GM13976 (cell line): Measurements from ENCODE around the gene SIK3.
"Not testable (repeated sequence)": the region's sequence is repeated elsewhere in the genome, so short reads cannot be mapped to it uniquely, and the experiment has no call there.

Experiments used
- DNase-seq: peaks from one replicate; pipeline ENCODE4 v3.0.0; 2012; ENCODE audit warnings: low spot score
- in situ Hi-C: fragments of 300-500 bp; cut with MboI; formaldehyde crosslinking; loops from one replicate; pipeline ENCODE4 v1.12.0; 2022; ENCODE audit warnings: low sequenced_read_pairs, mixed read lengths, inconsistent platforms; ENCODE audit not compliant: unreplicated experiment
- TF ChIP-seq, protein P1 (sequence below): IDR thresholded peaks from 2 replicates; pipeline ENCODE4 v1.5.1; 2012; ENCODE audit warnings: borderline replicate concordance, mild to moderate bottlenecking; ENCODE audit not compliant: insufficient read depth; ENCODE audit errors: extremely low read depth, missing control alignments, control extremely low read depth

SIK3 gene

DNA sequence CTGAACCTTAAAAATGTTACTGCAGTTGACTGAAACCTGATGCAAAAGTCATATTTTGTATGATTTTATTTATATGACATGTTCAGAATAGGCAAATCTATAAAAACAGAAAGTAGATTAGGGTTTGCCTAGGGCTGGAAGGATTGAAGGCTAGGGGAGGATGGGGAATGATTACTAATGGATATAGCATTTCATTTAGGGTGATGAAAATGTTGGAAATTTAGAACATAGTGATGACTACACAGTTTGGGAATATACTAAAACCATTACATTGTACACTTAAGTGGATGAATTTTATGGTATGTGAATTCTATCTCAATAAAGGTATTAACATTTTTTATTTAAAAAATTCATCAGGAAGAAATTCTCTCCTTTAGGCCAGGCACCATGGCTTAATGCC is 22.9 kb upstream of the SIK3 start:
- no peak for DNase-seq
- TF ChIP-seq, protein P1, sequence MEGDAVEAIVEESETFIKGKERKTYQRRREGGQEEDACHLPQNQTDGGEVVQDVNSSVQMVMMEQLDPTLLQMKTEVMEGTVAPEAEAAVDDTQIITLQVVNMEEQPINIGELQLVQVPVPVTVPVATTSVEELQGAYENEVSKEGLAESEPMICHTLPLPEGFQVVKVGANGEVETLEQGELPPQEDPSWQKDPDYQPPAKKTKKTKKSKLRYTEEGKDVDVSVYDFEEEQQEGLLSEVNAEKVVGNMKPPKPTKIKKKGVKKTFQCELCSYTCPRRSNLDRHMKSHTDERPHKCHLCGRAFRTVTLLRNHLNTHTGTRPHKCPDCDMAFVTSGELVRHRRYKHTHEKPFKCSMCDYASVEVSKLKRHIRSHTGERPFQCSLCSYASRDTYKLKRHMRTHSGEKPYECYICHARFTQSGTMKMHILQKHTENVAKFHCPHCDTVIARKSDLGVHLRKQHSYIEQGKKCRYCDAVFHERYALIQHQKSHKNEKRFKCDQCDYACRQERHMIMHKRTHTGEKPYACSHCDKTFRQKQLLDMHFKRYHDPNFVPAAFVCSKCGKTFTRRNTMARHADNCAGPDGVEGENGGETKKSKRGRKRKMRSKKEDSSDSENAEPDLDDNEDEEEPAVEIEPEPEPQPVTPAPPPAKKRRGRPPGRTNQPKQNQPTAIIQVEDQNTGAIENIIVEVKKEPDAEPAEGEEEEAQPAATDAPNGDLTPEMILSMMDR = no peak
- in situ Hi-C loops = loop anchor here (25.0 kb wide), 1 partner anchor 334 kb away; the partner anchor contains the start of genes APOA5 and ZPR1

DNA sequence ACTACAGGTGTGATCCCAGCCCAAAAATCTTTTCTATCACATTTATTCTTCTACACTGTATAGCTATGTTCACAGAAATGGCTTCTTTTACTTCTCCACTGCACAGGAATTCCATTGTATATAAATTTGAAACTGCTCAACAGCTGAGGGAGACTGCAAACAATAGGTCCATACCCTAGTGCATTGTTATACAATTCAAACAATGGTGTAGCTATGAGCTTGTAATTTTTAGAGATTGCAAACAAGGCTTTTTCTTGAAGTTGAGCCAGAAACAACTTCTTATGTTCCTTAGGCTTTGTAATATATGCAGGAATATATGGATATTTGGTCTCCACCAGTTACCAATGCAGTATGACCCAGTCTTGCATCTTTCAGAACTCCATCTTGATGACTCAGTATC is 19.5 kb upstream of the SIK3 start:
- in situ Hi-C loops = loop anchor here (25.0 kb wide), 1 partner anchor 330 kb away; the partner anchor contains the start of genes APOA5 and ZPR1
- DNase-seq = no peak
- TF ChIP-seq, protein P1 = no peak

DNA sequence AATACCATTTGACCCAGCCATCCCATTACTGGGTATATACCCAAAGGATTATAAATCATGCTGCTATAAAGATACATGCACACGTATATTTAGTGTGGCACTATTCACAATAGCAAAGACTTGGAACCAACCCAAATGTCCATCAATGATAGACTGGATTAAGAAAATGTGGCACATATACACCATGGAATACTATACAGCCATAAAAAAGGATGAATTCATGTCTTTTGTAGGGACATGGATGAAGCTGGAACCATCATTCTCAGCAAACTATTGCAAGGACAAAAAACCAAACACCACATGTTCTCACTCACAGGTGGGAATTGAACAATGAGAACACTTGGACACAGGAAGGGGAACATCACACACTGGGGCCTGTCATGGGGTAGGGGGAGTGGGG is 14.7 kb upstream of the SIK3 start:
- in situ Hi-C loops = loop anchor here (25.0 kb wide), 1 partner anchor 326 kb away; the partner anchor contains the start of genes APOA5 and ZPR1
- not testable (repeated sequence) for DNase-seq

DNA sequence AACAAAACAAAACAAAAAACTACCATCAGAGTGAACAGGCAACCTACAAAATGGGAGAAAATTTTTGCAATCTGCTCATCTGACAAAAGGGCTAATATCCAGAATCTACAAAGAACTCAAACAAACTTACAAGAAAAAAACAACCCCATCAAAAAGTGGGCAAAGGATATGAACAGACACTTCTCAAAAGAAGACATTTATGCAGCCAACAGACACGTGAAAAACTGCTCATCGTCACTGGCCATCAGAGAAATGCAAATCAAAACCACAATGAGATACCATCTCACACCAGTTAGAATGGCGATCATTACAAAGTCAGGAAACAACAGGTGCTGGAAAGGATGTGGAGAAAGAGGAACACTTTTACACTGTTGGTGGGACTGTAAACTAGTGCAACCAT is 14.3 kb upstream of the SIK3 start:
- not testable (repeated sequence) for DNase-seq
- in situ Hi-C loops = loop anchor here (25.0 kb wide), 1 partner anchor 325 kb away; the partner anchor contains the start of genes APOA5 and ZPR1

DNA sequence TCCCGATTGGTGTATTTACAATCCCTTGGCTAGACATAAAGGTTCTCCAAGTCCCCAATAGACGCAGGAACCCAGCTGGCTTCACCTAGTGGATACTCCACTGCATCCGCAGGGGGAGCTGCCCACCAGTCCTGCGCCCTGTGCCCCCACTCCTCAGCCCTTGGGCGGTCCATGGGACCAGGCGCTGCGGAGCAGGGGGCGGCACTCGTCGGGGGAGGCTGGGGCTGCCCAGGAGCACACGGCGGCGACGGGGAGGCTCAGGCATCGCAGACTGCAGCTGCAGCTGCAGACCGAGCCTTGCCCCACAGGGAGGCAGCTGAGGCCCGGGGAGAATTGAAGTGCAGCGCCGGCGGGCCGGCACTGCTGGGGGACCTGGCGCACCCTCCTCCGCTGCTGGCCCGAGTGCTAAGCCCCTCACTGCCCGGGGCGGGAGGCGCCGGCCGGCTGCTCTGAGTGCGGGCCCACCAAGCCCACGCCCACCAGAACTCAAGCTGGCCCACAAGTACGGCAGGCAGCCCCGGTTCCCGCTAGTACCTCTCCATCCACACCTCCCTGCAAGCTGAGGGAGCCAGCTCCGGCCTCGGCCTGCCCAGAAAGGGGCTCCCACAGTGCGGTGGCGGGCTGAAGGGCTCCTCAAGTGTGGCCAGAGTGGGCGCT is 12.2 kb upstream of the SIK3 start:
- TF ChIP-seq, protein P1 = no peak
- DNase-seq = no peak
- in situ Hi-C loops = loop anchor here (25.0 kb wide), 1 partner anchor 323 kb away; the partner anchor contains the start of genes APOA5 and ZPR1

DNA sequence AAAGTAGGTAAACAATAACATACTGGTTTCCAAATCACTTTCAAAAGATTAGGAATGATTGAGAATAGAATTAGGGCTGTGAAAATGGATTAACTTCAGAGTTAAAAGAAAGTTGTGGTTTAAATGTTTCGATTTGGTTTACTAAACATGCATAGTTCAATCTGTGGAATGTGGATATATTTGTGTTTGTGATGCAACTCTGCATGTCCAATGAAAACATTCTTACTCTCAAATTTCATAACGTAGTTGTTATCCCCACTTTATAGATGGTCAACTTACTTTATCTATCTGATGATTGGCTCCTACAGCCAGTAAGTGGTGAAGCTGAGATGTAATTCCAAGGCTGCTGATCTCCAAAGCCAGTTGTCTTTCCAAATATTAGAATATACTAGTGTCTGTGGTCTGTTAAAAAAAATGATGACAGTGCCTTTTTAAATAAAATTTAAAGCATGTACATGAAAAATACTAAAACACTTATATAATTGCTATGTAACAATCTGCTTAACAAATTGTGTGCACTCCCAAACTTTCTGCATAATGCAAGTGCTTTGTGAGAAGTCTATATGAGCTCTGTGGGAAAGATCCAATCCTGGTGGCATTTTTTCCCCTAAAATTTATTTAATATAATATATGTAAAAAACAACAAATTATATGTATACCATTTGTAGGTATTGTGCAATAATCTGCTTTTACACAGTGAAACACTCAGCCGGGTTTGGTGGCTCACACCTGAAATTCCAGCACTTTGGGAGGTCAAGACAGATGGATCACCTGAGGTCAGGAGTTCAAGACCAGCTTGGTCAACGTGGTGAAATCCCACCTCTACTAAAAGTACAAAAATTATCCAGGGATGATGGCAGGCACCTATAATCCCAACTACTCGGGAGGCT is 9.7 kb upstream of the SIK3 start:
- no peak for DNase-seq
- TF ChIP-seq, protein P1 = no peak
- in situ Hi-C loops = loop anchor here (10.0 to 25.0 kb wide), 2 partner anchors 233 to 321 kb away; partner anchors contain the start of genes APOA5 and ZPR1

DNA sequence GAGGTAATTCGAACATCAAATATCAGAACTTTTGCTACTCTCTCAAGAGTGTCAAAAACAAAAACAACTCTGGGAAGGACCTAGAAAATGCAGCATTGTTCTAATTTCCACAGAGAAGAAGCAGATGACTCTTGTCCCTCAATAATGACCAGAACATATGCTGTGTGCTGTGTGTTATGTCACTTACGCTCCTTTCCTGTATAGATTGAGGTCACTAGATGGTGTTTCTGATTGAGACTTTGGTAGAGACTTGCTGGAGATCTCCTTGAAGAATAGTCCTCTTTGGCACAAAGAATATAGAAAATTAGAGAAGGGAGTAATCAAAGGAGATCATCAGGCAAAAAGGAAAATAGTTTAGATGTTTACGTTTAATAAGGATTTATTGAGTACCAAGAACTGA is 2.3 kb upstream of the SIK3 start:
- TF ChIP-seq, protein P1 = no peak
- no peak for DNase-seq
- in situ Hi-C loops = loop anchor here (10.0 to 25.0 kb wide), 2 partner anchors 226 to 313 kb away; partner anchors contain the start of genes APOA5 and ZPR1
